ENCODE results near the gene EIF3C.
"Not testable (repeated sequence)": the region's sequence is repeated elsewhere in the genome, so short reads cannot be mapped to it uniquely, and the experiment has no call there.

GRCh38 chr16:28731253-28731652, 20.0 kb downstream of the EIF3C start:
- not testable (repeated sequence) for TF ChIP-seq CTCF (IDR thresholded peaks at IDR 0.05 in 2 of 3, conservative IDR thresholded peaks at IDR 0.05 in 1 of 3; ENCODE audit: borderline replicate concordance in 1 of 3, insufficient read depth in 1 of 3, low read depth in 2 of 3, low read length in 2 of 3); EZH2phosphoT487 (IDR thresholded peaks at IDR 0.05; ENCODE audit: borderline replicate concordance)

Data from HCT116 (cell line).